Measurements from ENCODE around the gene SPRYD3. TPM values are rescaled to one million over a fixed set of nuclear protein-coding genes. Genes with fewer than 3 reads are reported as not detected.

Gene SPRYD3, protein sequence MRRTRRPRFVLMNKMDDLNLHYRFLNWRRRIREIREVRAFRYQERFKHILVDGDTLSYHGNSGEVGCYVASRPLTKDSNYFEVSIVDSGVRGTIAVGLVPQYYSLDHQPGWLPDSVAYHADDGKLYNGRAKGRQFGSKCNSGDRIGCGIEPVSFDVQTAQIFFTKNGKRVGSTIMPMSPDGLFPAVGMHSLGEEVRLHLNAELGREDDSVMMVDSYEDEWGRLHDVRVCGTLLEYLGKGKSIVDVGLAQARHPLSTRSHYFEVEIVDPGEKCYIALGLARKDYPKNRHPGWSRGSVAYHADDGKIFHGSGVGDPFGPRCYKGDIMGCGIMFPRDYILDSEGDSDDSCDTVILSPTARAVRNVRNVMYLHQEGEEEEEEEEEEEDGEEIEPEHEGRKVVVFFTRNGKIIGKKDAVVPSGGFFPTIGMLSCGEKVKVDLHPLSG
- 13.9 TPM for total RNA-seq (ENCODE audit: unreplicated experiment)
- long read RNA-seq, partial matches to known transcripts: 0 of 7 reads
- long read RNA-seq, other reads (novel, unspliced or antisense): 4 of 7 reads

DNA sequence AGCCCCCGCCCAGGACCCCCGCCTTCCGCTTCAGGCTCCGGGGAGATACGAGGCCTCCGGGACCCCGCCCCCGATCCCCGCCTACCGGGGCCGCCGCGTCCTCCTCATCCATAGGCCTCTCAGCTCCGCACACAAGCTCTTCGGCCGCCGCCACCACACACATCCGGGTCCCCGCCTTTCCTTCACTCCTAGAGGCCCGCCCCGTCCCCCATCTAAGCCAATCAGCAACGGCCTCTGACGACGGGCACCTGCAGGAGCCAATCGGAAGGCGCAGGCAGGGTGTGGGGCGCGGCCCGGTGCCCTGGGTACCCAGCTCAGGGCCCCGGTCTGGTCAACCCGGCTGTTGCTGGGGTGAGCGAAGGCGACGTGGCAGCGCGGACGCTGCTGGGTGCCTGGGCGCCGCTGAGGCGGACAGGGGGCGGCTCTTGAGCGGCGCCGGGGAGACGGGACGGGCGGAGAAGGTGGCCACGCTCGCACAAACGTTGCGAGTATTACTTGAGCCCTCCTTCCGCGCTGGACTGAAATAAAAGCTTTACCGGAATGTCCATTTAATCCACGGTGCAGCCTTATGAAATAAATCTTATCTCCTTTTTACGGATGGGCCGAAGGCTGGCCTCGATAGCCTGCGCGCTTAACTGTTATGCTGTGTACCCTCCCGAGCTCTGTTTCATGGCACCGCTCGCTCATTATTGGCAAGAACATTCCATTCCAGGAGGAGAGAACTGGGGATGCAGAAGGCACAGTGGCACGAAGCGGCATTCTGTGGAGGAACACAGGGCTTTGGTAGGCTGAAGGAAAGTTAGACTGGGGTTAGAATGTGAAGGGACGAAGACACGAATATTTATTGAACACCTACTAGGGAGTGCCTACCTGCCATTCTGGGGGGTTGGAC, at the start of gene SPRYD3:
Gene SPRYD3, minus strand, starts transcription at position 165 of the 892 bp plus-strand sequence. Its CDS starts 57 bp downstream, at position 108.
- no peak for TF ChIP-seq CTCF (IDR thresholded peaks at IDR 0.05; ENCODE audit: partially characterized antibody, unreplicated experiment)
- peak; percentile 96 for DNase-seq
- Mint-ChIP-seq H3K4me1 (ENCODE audit: low read depth, unreplicated experiment) (no peaks in the 10 kb centered on the region), H3K36me3 (ENCODE audit: unreplicated experiment) (peaks cover 5% of the 10 kb centered on the region), H3K4me3 (ENCODE audit: unreplicated experiment) (peak within 1 kb of the TSS; percentile 94), H3K9me3 (ENCODE audit: unreplicated experiment) (no peaks in the 10 kb centered on the region), H3K27ac (ENCODE audit: unreplicated experiment) (peak within 1 kb of the TSS; percentile 87), H3K27me3 (ENCODE audit: unreplicated experiment) (peaks cover 2% of the 10 kb centered on the region)

DNA sequence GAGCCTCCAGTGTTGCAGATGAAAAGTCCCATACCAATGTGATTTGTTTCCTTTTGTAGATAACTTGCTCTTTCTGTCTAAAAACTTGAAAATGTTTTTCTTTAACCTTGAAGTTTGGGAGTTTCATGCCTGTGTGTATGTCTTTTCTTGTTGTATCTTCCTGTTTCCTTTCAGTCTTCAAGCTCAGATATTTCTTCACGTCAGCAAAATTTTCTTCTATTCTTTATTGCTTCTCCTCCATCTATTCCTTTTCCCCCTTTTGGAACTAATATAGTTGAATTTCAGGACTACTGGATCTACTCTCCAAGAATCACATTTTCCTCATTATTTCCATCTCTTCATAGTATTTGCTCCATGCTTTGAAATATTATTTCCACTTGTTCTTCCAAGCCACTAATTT, 48.0 kb upstream of the SPRYD3 start:
- TF ChIP-seq CTCF (IDR thresholded peaks at IDR 0.05; ENCODE audit: partially characterized antibody, unreplicated experiment): no peak
- Mint-ChIP-seq H3K4me1 (ENCODE audit: low read depth, unreplicated experiment) (peaks cover 3% of the 10 kb centered on the region), H3K36me3 (ENCODE audit: unreplicated experiment) (peaks cover 3% of the 10 kb centered on the region), H3K27ac (ENCODE audit: unreplicated experiment) (no peak overlapping the region), H3K9me3 (ENCODE audit: unreplicated experiment) (peaks cover 3% of the 10 kb centered on the region), H3K27me3 (ENCODE audit: unreplicated experiment) (peaks cover 8% of the 10 kb centered on the region), H3K4me3 (ENCODE audit: unreplicated experiment) (no peak overlapping the region)
- no peak for DNase-seq

GRCh38 chr12:53124352-53124723, 45.1 kb upstream of the SPRYD3 start:
- TF ChIP-seq CTCF (IDR thresholded peaks at IDR 0.05; ENCODE audit: partially characterized antibody, unreplicated experiment): no peak
- Mint-ChIP-seq H3K4me1 (ENCODE audit: low read depth, unreplicated experiment) (peaks cover 3% of the 10 kb centered on the region), H3K27ac (ENCODE audit: unreplicated experiment) (no peak overlapping the region), H3K4me3 (ENCODE audit: unreplicated experiment) (no peak overlapping the region), H3K9me3 (ENCODE audit: unreplicated experiment) (peaks cover 3% of the 10 kb centered on the region), H3K27me3 (ENCODE audit: unreplicated experiment) (peaks cover 12% of the 10 kb centered on the region), H3K36me3 (ENCODE audit: unreplicated experiment) (peaks cover 3% of the 10 kb centered on the region)
- no peak for DNase-seq

DNA sequence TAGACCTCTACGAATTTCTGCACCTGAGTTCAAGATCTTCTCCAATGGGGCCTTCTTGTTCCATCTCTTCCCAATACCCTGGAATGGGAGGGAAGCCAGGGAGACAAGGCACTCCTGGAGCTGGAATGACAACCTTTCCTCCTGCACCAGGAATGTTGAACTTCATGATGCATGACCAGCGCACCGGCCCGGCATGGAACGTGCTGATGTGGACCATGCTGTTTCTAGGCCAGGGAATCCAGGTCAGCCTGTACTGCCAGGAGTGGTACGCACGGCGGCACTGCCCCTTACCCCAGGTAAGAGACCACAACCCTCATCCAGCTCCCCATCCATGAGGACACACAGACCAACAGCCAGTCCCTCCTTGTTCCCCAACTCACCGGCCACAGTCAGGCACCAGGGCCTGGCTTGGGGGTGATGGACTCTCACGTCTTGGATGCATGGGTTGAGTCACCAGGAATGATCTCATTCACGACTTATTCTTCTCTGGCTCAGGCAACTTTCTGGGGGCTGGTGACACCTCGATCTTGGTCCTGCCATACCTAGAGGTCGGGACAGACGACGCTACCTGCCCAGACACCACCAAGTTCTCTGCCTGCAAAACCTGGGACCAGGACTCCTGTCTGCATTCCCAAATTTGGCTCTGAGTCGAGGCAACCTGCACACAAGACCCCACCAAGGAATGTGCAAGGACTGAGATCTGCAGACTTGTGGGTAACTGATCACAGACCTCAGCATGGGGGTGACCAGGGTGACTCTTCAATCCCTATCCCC, 44.6 kb upstream of the SPRYD3 start:
- Mint-ChIP-seq H3K4me1 (ENCODE audit: low read depth, unreplicated experiment) (peaks cover 3% of the 10 kb centered on the region), H3K9me3 (ENCODE audit: unreplicated experiment) (peaks cover 3% of the 10 kb centered on the region), H3K27ac (ENCODE audit: unreplicated experiment) (no peak overlapping the region), H3K27me3 (ENCODE audit: unreplicated experiment) (peaks cover 8% of the 10 kb centered on the region), H3K36me3 (ENCODE audit: unreplicated experiment) (peaks cover 3% of the 10 kb centered on the region), H3K4me3 (ENCODE audit: unreplicated experiment) (no peak overlapping the region)
- DNase-seq: no peak
- no peak for TF ChIP-seq CTCF (IDR thresholded peaks at IDR 0.05; ENCODE audit: partially characterized antibody, unreplicated experiment)

All from glutamatergic neuron (in vitro differentiated cells).